ENCODE data around the gene SYNE3.

The SYNE3 gene

GRCh38 chr14:95516554-95517181 is at the start of gene SYNE3:
Gene SYNE3 (minus strand): TSS chr14:95516650. CDS start chr14:95475821, 40,829 bp downstream.
- DNase-seq (ENCODE audit: low spot score), result peak; percentile 53

GRCh38 chr14:95564060-95564459 is 47.6 kb upstream of the SYNE3 start:
- DNase-seq (ENCODE audit: low spot score), result no peak

GRCh38 chr14:95562892-95563685 is 46.6 kb upstream of the SYNE3 start:
- DNase-seq (ENCODE audit: low spot score), result no peak

GRCh38 chr14:95561001-95561412 is 44.6 kb upstream of the SYNE3 start:
- peak; percentile 81 for DNase-seq (ENCODE audit: low spot score)

- no peak for DNase-seq (ENCODE audit: low spot score)
Observed at GRCh38 chr14:95559203-95559602, 42.8 kb upstream of the SYNE3 start.

GRCh38 chr14:95557832-95558231 is 41.4 kb upstream of the SYNE3 start:
- DNase-seq (ENCODE audit: low spot score), result no peak

- DNase-seq (ENCODE audit: low spot score), result no peak
Observed at GRCh38 chr14:95557291-95557690, 40.8 kb upstream of the SYNE3 start.

GRCh38 chr14:95555053-95555452 is 38.6 kb upstream of the SYNE3 start:
- no peak for DNase-seq (ENCODE audit: low spot score)

GRCh38 chr14:95553141-95553540 is 36.7 kb upstream of the SYNE3 start:
- no peak for DNase-seq (ENCODE audit: low spot score)

- no peak for DNase-seq (ENCODE audit: low spot score)
Observed at GRCh38 chr14:95551435-95551834, 35.0 kb upstream of the SYNE3 start.

GRCh38 chr14:95549656-95550585 is 33.5 kb upstream of the SYNE3 start:
- no peak for DNase-seq (ENCODE audit: low spot score)

GRCh38 chr14:95548328-95548929 is 32.0 kb upstream of the SYNE3 start:
- DNase-seq (ENCODE audit: low spot score), result no peak

GRCh38 chr14:95547626-95548327 is 31.3 kb upstream of the SYNE3 start:
- no peak for DNase-seq (ENCODE audit: low spot score)

GRCh38 chr14:95547272-95547625 is 30.8 kb upstream of the SYNE3 start:
- DNase-seq (ENCODE audit: low spot score), result no peak

- peak; percentile 16 for DNase-seq (ENCODE audit: low spot score)
Observed at GRCh38 chr14:95545515-95546168, 29.2 kb upstream of the SYNE3 start.

- no peak for DNase-seq (ENCODE audit: low spot score)
Observed at GRCh38 chr14:95544588-95544987, 28.1 kb upstream of the SYNE3 start.

- no peak for DNase-seq (ENCODE audit: low spot score)
Observed at GRCh38 chr14:95543021-95543420, 26.6 kb upstream of the SYNE3 start.

GRCh38 chr14:95541932-95542930 is 25.8 kb upstream of the SYNE3 start:
- no peak for DNase-seq (ENCODE audit: low spot score)

- no peak for DNase-seq (ENCODE audit: low spot score)
Observed at GRCh38 chr14:95541346-95541745, 24.9 kb upstream of the SYNE3 start.

Data from CD4-positive, alpha-beta T cell treated with Interleukin-15 for 4 hours (primary cell).